Endodermal cell (in vitro differentiated cells): ENCODE data around the gene ATOH1. TPM values are rescaled to one million over a fixed set of nuclear protein-coding genes. Genes with fewer than 3 reads are reported as not detected.
A peak's percentile ranks its signal among the peaks of the same experiment; 100 is the strongest.

ENCODE experiments used
- DNase-seq: peaks from one replicate; pipeline ENCODE4 v3.0.0-alpha.2; 2017
- H3K27ac ChIP-seq: 2 replicates; pipeline ENCODE4 v1.5.1; 2013; ENCODE audit warnings: mild to moderate bottlenecking, low read depth, low read length, moderate library complexity
- H3K27me3 ChIP-seq: 2 replicates; pipeline ENCODE4 v1.6.1; 2013; ENCODE audit warnings: mild to moderate bottlenecking, low read length, moderate library complexity; ENCODE audit not compliant: insufficient read depth, control insufficient read depth, poor library complexity, severe bottlenecking
- H3K36me3 ChIP-seq: 2 replicates; pipeline ENCODE4 v1.7.0; 2013; ENCODE audit warnings: mild to moderate bottlenecking, low read length, moderate library complexity; ENCODE audit not compliant: control insufficient read depth, insufficient read depth
- H3K4me1 ChIP-seq: one replicate; pipeline ENCODE4 v1.7.0; 2013; ENCODE audit warnings: low read length; ENCODE audit not compliant: control insufficient read depth, insufficient read depth
- H3K4me3 ChIP-seq: 2 replicates; pipeline ENCODE4 v1.5.1; 2013; ENCODE audit warnings: mild to moderate bottlenecking, low read length, moderate library complexity
- H3K9ac ChIP-seq: 2 replicates; pipeline ENCODE4 v1.6.1; 2013; ENCODE audit warnings: mild to moderate bottlenecking, low read length, moderate library complexity; ENCODE audit not compliant: poor library complexity, severe bottlenecking; ENCODE audit errors: extremely low read depth
- H3K9me3 ChIP-seq: 2 replicates; pipeline ENCODE4 v1.6.1; 2013; ENCODE audit warnings: mild to moderate bottlenecking, low read length, moderate library complexity; ENCODE audit not compliant: control insufficient read depth
- H3K27ac Mint-ChIP-seq: 2 replicates; pipeline ENCODE4 v1.8.0; 2020; ENCODE audit warnings: mixed read lengths
- H3K27me3 Mint-ChIP-seq: 2 replicates; pipeline ENCODE4 v1.8.0; 2021; ENCODE audit warnings: mild to moderate bottlenecking, mixed read lengths; ENCODE audit not compliant: insufficient read depth
- H3K36me3 Mint-ChIP-seq: 2 replicates; pipeline ENCODE4 v1.8.0; 2020; ENCODE audit warnings: low read depth, mixed read lengths
- H3K4me1 Mint-ChIP-seq: 2 replicates; pipeline ENCODE4 v1.8.0; 2020; ENCODE audit warnings: mixed read lengths
- H3K4me3 Mint-ChIP-seq: 2 replicates; pipeline ENCODE4 v1.8.0; 2020; ENCODE audit warnings: mild to moderate bottlenecking, moderate library complexity, mixed read lengths
- H3K9me3 Mint-ChIP-seq: 2 replicates; pipeline ENCODE4 v1.8.0; 2020; ENCODE audit warnings: mild to moderate bottlenecking, mixed read lengths
- WGBS, 2 experiments: methylation state at CpG; one replicate each; pipeline versions ENCODE4 v1.1.5 to v1.1.7; 2013; ENCODE audit warnings: missing lambda C conversion rate in 2 of 2, mixed read lengths in 1 of 2; ENCODE audit not compliant: insufficient coverage in 1 of 2, insufficient read length in 1 of 2; 5-methylcytosine and 5-hydroxymethylcytosine counted together
- total RNA-seq, 2 donors: library from RNA; stranded (reverse); fragmentation: NEBNext Ultra II Directional in 1 of 2; extraction: Animal tissue kit (Norgen Biotek cat#: 25700) in 1 of 2; gene quantifications; 2 replicates in 1 of 2; 3 replicates in 1 of 2; pipeline ENCODE4 v1.2.1, GENCODE V29; 2021
- TF ChIP-seq, protein P1 (sequence below): fragments of 200-600 bp; sonication (generic); conservative IDR thresholded peaks from 2 replicates; pipeline ENCODE4 v1.5.0; 2021; ENCODE audit warnings: antibody characterized with exemption, mild to moderate bottlenecking

The ATOH1 gene
- total RNA-seq, 2 donors from 2014 or later, result 1.0 to 1.6 TPM

DNA sequence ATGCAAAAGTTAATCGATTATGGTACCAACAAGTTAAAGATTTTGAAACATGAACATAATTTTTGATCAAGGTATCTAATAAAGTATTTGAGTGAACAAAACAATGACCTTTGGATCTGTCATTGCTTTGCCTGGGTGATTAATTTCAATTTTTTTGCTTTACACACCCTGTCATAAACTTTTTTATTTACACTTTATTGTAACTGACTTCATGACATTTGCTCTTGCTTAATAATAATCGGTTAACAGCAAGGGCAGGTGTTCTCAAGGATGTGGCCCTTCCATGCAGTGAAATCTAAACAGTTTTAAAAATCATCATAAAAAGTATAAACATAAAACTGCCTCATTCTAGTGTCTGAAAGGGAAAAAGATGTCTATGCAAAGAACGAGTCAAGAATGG lies 24.1 kb downstream of the ATOH1 start:
- peaks cover 10% of the 10 kb centered on the region for H3K27me3 Mint-ChIP-seq
- no peaks in the 10 kb centered on the region for H3K36me3 ChIP-seq
- WGBS, 2 experiments, result 90 to 92% methylated on average over 2 to 3 of the region's 3 CpGs

DNA sequence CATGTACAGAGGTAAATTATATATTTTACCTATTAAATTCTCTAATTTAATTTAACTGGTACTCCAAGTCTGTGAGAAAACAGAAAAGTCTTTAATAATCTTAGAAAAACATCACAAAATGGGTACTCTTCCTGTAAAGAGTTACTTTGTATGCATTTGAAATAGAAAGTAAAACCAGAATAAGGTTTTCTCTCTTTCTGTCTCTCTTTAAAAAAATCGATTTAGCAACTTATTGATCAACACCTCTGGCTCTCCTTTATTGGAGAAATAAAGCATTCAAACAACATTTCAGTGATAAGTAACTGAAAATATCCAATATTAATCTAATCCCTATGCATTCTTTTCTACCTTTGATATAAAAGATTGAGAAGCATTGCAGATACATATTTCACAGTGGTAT lies 27.4 kb downstream of the ATOH1 start:
- Mint-ChIP-seq H3K4me3 (no peak overlapping the region), H3K4me1 (peaks cover 10% of the 10 kb centered on the region), H3K27ac (no peak overlapping the region), H3K9me3 (no peaks in the 10 kb centered on the region), H3K27me3 (peaks cover 5% of the 10 kb centered on the region), H3K36me3 (no peaks in the 10 kb centered on the region)
- no peaks in the 10 kb centered on the region for H3K27me3 ChIP-seq
- TF ChIP-seq, protein P1, sequence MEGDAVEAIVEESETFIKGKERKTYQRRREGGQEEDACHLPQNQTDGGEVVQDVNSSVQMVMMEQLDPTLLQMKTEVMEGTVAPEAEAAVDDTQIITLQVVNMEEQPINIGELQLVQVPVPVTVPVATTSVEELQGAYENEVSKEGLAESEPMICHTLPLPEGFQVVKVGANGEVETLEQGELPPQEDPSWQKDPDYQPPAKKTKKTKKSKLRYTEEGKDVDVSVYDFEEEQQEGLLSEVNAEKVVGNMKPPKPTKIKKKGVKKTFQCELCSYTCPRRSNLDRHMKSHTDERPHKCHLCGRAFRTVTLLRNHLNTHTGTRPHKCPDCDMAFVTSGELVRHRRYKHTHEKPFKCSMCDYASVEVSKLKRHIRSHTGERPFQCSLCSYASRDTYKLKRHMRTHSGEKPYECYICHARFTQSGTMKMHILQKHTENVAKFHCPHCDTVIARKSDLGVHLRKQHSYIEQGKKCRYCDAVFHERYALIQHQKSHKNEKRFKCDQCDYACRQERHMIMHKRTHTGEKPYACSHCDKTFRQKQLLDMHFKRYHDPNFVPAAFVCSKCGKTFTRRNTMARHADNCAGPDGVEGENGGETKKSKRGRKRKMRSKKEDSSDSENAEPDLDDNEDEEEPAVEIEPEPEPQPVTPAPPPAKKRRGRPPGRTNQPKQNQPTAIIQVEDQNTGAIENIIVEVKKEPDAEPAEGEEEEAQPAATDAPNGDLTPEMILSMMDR, result no peak
- H3K27ac ChIP-seq, result no peak overlapping the region
- H3K4me1 ChIP-seq, result peaks cover 3% of the 10 kb centered on the region
- H3K4me3 ChIP-seq, result no peak overlapping the region
- no peak for DNase-seq
- no peak overlapping the region for H3K9ac ChIP-seq
- H3K36me3 ChIP-seq, result no peaks in the 10 kb centered on the region
- WGBS, 2 experiments, result 78 to 100% methylated on average over 1 of the region's 1 CpG
- no peaks in the 10 kb centered on the region for H3K9me3 ChIP-seq

More for the DNA sequence above, 24.1 kb downstream of the ATOH1 start:
- no peak for DNase-seq
- H3K4me1 ChIP-seq, result peaks cover 3% of the 10 kb centered on the region
- H3K4me1 Mint-ChIP-seq, result peaks cover 10% of the 10 kb centered on the region
- TF ChIP-seq, protein P1, result no peak
- H3K9me3 Mint-ChIP-seq, result no peaks in the 10 kb centered on the region
- H3K9ac ChIP-seq, result no peak overlapping the region
- H3K9me3 ChIP-seq, result no peaks in the 10 kb centered on the region
- no peak overlapping the region for H3K27ac Mint-ChIP-seq
- no peak overlapping the region for H3K27ac ChIP-seq
- no peaks in the 10 kb centered on the region for H3K27me3 ChIP-seq
- H3K4me3 ChIP-seq, result no peak overlapping the region
- no peak overlapping the region for H3K4me3 Mint-ChIP-seq
- H3K36me3 Mint-ChIP-seq, result no peaks in the 10 kb centered on the region

DNA sequence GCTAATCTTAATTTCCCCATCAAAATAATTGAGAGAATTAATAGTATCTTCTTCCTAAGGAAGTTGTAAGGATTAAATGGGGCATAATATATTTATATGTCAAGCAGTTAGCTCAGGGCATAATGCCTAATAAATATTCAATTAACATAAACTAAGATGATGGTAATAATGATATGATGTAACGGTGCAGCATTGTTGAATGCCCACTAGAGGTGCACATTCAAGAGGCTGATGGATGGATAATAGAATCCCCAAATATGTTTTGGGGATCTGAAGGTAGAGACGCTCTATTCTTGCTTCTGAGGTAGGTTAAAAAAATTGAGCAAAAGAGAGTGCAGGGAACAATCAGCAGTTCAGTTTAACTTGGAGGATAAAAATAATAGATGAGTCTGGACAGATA lies 37.1 kb downstream of the ATOH1 start:
- Mint-ChIP-seq H3K9me3 (no peaks in the 10 kb centered on the region), H3K27ac (no peak overlapping the region), H3K4me3 (no peak overlapping the region), H3K4me1 (no peaks in the 10 kb centered on the region), H3K36me3 (no peaks in the 10 kb centered on the region), H3K27me3 (no peaks in the 10 kb centered on the region)
- no peaks in the 10 kb centered on the region for H3K36me3 ChIP-seq
- no peak overlapping the region for H3K9ac ChIP-seq
- 93 to 94% methylated on average over 2 of the region's 2 CpGs for WGBS, 2 experiments
- no peaks in the 10 kb centered on the region for H3K27me3 ChIP-seq
- no peak overlapping the region for H3K4me3 ChIP-seq
- TF ChIP-seq, protein P1, result peak; percentile 65
- no peak overlapping the region for H3K27ac ChIP-seq
- no peaks in the 10 kb centered on the region for H3K4me1 ChIP-seq
- DNase-seq, result no peak
- H3K9me3 ChIP-seq, result no peaks in the 10 kb centered on the region
